ENCODE results near the gene KCNG2. TPM values are rescaled to one million over a fixed set of nuclear protein-coding genes. Genes with fewer than 3 reads are reported as not detected.

The KCNG2 gene
- total and polyA plus RNA-seq, 4 donors = 0.03 to 0.23 (median 0.08) TPM; not detected in 1

DNA sequence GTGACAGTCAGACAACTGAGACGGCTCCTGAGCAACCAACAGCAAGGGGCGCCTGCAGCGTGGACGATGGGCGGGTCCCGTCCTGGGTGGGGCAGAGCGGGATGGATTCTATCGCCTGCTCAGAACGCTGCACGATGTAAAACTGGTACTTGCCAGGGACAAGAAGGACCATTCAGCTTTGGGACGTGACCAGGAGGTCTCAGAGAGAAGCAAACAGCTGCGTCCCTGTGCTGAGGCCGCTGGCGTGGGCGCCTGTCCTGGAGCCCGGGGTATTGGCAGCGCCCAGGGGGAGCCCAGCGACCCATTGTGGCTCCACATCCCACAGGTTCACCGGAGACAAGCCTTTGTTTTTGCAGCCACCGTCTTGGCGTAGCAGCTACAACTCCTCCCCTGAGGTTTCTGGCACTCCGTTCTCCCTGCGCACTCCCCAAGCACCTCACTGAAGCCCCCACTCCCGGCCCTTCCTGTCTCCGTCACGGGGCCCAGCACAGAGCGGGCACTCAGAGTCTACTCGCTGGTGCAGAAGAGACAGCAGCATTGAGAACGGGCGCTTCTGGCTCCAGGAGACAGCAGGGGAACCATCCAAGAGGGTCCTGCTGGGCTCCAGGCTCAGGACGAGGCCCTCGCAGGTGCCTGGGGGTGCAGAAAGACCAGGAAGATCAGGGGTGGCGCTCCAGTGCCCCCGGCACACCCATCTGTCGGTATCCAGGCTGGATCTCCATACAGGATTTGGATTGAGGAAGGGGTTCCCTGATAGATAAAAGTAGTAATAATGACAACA lies 22.1 kb upstream of the KCNG2 start:
- no peak for TF ChIP-seq RAD21 (IDR thresholded peaks at IDR 0.05)
- TF ChIP-seq, protein P1, sequence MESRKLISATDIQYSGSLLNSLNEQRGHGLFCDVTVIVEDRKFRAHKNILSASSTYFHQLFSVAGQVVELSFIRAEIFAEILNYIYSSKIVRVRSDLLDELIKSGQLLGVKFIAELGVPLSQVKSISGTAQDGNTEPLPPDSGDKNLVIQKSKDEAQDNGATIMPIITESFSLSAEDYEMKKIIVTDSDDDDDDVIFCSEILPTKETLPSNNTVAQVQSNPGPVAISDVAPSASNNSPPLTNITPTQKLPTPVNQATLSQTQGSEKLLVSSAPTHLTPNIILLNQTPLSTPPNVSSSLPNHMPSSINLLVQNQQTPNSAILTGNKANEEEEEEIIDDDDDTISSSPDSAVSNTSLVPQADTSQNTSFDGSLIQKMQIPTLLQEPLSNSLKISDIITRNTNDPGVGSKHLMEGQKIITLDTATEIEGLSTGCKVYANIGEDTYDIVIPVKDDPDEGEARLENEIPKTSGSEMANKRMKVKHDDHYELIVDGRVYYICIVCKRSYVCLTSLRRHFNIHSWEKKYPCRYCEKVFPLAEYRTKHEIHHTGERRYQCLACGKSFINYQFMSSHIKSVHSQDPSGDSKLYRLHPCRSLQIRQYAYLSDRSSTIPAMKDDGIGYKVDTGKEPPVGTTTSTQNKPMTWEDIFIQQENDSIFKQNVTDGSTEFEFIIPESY (IDR thresholded peaks at IDR 0.05) = no peak
- no peak for TF ChIP-seq HNF4A (conservative IDR thresholded peaks at IDR 0.05)
- TF ChIP-seq EGR1 (IDR thresholded peaks at IDR 0.05; ENCODE audit: low read depth in 2 of 2) = no peak
- TF ChIP-seq, protein P2, sequence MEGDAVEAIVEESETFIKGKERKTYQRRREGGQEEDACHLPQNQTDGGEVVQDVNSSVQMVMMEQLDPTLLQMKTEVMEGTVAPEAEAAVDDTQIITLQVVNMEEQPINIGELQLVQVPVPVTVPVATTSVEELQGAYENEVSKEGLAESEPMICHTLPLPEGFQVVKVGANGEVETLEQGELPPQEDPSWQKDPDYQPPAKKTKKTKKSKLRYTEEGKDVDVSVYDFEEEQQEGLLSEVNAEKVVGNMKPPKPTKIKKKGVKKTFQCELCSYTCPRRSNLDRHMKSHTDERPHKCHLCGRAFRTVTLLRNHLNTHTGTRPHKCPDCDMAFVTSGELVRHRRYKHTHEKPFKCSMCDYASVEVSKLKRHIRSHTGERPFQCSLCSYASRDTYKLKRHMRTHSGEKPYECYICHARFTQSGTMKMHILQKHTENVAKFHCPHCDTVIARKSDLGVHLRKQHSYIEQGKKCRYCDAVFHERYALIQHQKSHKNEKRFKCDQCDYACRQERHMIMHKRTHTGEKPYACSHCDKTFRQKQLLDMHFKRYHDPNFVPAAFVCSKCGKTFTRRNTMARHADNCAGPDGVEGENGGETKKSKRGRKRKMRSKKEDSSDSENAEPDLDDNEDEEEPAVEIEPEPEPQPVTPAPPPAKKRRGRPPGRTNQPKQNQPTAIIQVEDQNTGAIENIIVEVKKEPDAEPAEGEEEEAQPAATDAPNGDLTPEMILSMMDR (IDR thresholded peaks at IDR 0.05; ENCODE audit: low read depth, low read length, missing input control) = no peak
- no peak for TF ChIP-seq FOXA2 (IDR thresholded peaks at IDR 0.05)
- no peak for TF ChIP-seq RXRA (IDR thresholded peaks at IDR 0.05)
- TF ChIP-seq YY1 (IDR thresholded peaks at IDR 0.05) = no peak
- TF ChIP-seq, protein P3, sequence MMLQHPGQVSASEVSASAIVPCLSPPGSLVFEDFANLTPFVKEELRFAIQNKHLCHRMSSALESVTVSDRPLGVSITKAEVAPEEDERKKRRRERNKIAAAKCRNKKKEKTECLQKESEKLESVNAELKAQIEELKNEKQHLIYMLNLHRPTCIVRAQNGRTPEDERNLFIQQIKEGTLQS (IDR thresholded peaks at IDR 0.05) = no peak
- TF ChIP-seq FOXA1 (IDR thresholded peaks at IDR 0.05) = no peak
- no peak for TF ChIP-seq SP1 (IDR thresholded peaks at IDR 0.05)
- TF ChIP-seq GABPA (IDR thresholded peaks at IDR 0.05 in 1 of 2, conservative IDR thresholded peaks at IDR 0.05 in 1 of 2) = no peak
- TF ChIP-seq, protein P4, sequence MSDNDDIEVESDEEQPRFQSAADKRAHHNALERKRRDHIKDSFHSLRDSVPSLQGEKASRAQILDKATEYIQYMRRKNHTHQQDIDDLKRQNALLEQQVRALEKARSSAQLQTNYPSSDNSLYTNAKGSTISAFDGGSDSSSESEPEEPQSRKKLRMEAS (IDR thresholded peaks at IDR 0.05) = no peak
- TF ChIP-seq JUND (IDR thresholded peaks at IDR 0.05) = no peak
- TF ChIP-seq TAF1 (conservative IDR thresholded peaks at IDR 0.05) = no peak
- TF ChIP-seq NR2F2 (IDR thresholded peaks at IDR 0.05) = no peak
- TF ChIP-seq, protein P5, sequence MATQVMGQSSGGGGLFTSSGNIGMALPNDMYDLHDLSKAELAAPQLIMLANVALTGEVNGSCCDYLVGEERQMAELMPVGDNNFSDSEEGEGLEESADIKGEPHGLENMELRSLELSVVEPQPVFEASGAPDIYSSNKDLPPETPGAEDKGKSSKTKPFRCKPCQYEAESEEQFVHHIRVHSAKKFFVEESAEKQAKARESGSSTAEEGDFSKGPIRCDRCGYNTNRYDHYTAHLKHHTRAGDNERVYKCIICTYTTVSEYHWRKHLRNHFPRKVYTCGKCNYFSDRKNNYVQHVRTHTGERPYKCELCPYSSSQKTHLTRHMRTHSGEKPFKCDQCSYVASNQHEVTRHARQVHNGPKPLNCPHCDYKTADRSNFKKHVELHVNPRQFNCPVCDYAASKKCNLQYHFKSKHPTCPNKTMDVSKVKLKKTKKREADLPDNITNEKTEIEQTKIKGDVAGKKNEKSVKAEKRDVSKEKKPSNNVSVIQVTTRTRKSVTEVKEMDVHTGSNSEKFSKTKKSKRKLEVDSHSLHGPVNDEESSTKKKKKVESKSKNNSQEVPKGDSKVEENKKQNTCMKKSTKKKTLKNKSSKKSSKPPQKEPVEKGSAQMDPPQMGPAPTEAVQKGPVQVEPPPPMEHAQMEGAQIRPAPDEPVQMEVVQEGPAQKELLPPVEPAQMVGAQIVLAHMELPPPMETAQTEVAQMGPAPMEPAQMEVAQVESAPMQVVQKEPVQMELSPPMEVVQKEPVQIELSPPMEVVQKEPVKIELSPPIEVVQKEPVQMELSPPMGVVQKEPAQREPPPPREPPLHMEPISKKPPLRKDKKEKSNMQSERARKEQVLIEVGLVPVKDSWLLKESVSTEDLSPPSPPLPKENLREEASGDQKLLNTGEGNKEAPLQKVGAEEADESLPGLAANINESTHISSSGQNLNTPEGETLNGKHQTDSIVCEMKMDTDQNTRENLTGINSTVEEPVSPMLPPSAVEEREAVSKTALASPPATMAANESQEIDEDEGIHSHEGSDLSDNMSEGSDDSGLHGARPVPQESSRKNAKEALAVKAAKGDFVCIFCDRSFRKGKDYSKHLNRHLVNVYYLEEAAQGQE (IDR thresholded peaks at IDR 0.05) = no peak
- H3K27ac ChIP-seq (ENCODE audit: low read depth in 1 of 2, low read length in 2 of 2) = no peak overlapping the region
- H3K4me3 ChIP-seq (ENCODE audit: low read depth in 1 of 3, low read length in 3 of 3) = no peak overlapping the region
- no peaks in the 10 kb centered on the region for H3K27me3 ChIP-seq (ENCODE audit: control insufficient read depth in 4 of 4, insufficient read depth in 4 of 4, low read length in 3 of 4)
- no peak for DNase-seq (ENCODE audit: low spot score)
- H3K4me1 ChIP-seq (ENCODE audit: control insufficient read depth in 4 of 4, insufficient read depth in 4 of 4, low read length in 3 of 4) = no peaks in the 10 kb centered on the region
- H3K9me3 ChIP-seq (ENCODE audit: control insufficient read depth in 4 of 4, low read length in 3 of 4) = peaks cover 0 to 7% (median 0%) of the 10 kb centered on the region in 4 donors
- no peaks in the 10 kb centered on the region for H3K36me3 ChIP-seq (ENCODE audit: control insufficient read depth in 4 of 4, insufficient read depth in 3 of 4, low read depth in 1 of 4, low read length in 3 of 4)
- no peak overlapping the region for H3K9ac ChIP-seq (ENCODE audit: low read depth in 1 of 2, low read length in 2 of 2)
- 79% methylated on average over 35 of the region's 35 CpGs for WGBS

Data from liver (tissue), 9 donors.